Heart left ventricle (tissue), 13 donors: Measurements from ENCODE around the gene BRWD1.

Experiments used
- CTCF ChIP-seq, 12 donors: fragments of 200-600 bp; sonication (generic) in 4 of 12; IDR thresholded peaks; one replicate each; pipeline versions ENCODE4 v1.5.0 to v1.8.0; 2018 to 2022; ENCODE audit warnings: antibody characterized with exemption in 12 of 12, mild to moderate bottlenecking in 5 of 12
- POLR2A ChIP-seq, 2 donors: fragments of 450-650 bp; IDR thresholded peaks; one replicate each; pipeline ENCODE4 v1.6.1; 2017; ENCODE audit warnings: antibody characterized with exemption in 2 of 2, mild to moderate bottlenecking in 2 of 2, moderate library complexity in 2 of 2
- donor health status: ischemic (EF 13 %, LVEDD 7.1; RV severe dilation, severe dysfunction).
- donor health status: DM: no; HTN: yes; CAD: no.
- donor health status: DM: no; HTN: no; CAD: no.
- donor health status: ischemic (EF 25% LVEDD 6.9; RV normal size, moderate dysfunction).
- donor health status: ischemic (EF 25% LVEDD 5.7; RV mildly dilated, moderate dysfunction).
- donor health status: ischemic (EF 35%, LVEDD 5.7; RV mildly dilated, moderate dysfunction).
- donor health status: nonischemic (EF 11% LVEDD 7.7; RV severe dilation, severe dysfunction).
- donor health status: DM: yes; HTN: yes; CAD: no.
- donor health status: PGD.
- donor health status: ischemic (EF 29% LVEDD 5.4; RV normal size, mild dysfunction).
- donor health status: nonischemic (EF 23%, LVEDD 6.1; RV moderate dilation, normal function).

- no peak for TF ChIP-seq CTCF (IDR thresholded peaks at IDR 0.05)
- TF ChIP-seq POLR2A (IDR thresholded peaks at IDR 0.05) = no peak
Observed at GRCh38 chr21:39150316-39150715, 163.1 kb downstream of the BRWD1 start.
